HG03457 (cell line): ENCODE measurements around the gene NOS2.
"Not testable (repeated sequence)": the region's sequence is repeated elsewhere in the genome, so short reads cannot be mapped to it uniquely, and the experiment has no call there.

Experiments used
- ATAC-seq: cut with Tn5 transposase; IDR thresholded peaks from one replicate; pipeline ENCODE4 v1.9.1; 2021; ENCODE audit warnings: moderate number of reproducible peaks; ENCODE audit not compliant: unreplicated experiment

Gene NOS2

DNA sequence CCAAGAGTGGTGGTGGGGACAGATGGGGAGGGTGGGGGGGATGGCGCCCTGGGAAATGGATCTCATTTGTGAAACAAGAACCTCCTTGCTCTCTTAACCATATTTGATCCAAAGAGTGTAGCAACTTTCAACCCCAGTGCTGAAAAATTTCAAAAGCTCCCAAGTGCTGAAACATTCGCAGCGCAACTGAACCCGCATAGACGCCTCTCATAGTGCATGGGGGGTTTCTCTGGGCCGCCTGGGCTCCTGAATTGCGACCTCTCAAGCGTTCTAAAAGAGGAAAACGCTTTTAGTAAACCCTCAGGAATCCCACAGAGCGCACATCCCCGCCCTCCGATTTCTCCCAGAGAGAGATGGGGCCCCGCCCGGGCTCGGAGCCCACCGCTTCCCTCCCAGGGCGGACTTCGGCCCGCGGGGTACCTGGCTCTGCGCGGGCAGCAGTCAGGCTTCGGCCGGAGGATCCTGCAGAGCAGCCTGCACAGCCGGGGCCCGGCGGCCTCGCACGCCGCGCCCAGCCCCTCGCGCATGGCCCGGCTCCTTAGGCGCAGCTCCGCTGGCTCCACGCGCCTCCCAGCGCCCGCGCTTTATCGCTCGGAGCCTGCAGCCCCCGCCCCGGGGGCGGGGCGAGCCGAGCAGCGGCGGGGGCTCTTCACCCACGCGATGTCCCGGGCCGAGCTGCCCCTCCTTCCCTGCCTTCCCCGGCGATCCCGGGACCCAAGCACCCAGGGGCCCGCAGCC is 7.0 kb downstream of the NOS2 start:
- no peak for ATAC-seq

GRCh38 chr17:27792095-27792494 is 8.2 kb downstream of the NOS2 start:
- no peak for ATAC-seq

DNA sequence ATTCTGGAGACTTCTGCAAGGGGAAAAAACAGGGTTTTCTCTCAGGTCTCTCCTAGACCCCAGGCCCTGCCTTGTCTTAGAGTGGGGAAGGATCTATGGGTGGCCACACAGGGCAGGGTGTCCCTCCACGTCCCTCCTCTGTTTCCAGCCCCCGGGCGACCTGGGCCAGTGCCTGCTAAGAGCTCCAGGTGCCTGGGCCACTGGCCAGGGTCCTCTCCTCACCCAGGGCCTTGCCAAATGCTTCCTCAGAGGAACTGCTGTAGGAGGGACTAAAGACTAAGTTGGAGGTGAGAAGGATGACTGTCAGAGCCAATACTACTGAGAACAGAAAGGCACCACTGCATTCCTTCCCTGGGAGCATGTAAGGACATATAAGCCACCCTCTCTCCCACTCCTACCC is 11.4 kb downstream of the NOS2 start:
- no peak for ATAC-seq

- no peak for ATAC-seq
Measured at GRCh38 chr17:27783440-27784350, 16.6 kb downstream of the NOS2 start.

- no peak for ATAC-seq
Measured at GRCh38 chr17:27782791-27783206, 17.5 kb downstream of the NOS2 start.

DNA sequence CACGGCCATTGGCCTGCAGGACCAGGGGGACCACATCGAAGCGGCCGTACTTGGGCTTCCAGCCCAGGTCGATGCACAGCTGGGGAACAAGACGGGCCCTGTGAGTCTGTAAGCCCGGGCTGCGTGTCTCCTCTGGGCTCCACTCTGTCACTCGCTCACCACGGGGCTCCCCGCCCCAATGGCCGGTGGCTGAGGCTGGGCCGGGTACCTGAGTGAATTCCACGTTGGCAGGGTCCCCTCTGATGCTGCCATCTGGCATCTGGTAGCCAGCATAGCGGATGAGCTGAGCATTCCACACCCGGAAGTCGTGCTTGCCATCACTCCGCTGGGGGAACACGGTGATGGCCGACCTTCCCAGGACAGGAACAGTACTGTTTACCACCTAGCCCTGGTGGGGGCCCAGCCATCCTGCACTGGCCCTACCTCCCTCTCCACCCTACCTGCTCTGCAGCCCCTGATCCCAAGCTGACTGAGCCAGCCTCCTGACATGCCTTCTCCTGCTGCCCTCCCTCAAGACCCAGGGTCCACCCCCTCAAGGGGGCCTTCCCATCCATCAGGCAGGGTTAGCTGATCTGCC is 19.4 kb downstream of the NOS2 start:
- no peak for ATAC-seq

DNA sequence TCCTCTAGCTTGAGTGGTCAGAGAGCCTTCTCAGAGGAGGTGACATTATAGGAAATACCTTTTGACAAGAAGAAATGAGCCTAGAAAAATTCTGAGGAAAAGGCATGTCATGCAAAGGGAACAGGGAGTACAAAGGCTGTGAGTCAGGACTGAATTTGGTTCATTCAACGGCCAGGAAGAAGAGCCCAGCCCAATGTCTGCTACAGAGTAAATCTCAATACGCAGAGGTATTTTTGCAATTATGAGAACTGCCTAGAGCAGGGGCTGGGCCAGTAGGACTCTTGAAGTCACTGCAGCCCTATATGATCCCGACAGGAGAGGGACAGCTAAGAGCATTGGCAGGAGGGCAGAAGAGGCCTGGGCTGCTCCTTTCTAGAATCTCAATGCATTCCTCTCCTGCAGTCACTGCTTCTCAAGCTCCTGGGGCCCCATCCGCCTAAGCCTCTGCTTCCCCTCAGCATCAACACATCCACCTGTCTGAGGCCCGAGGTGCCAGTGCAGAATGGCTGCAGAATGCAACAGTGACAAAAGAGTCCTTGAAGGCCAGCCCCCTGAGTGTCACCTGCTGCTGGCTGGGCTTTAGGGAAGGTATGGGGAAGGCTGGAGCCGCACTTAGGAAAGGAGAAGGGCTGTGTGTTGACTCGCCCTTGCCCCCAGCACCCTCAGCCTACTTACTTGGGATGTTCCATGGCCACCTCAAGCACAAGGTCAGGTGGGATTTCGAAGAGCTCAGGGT is 20.1 kb downstream of the NOS2 start:
- ATAC-seq: no peak

GRCh38 chr17:27778183-27778582 is 22.1 kb downstream of the NOS2 start:
- no peak for ATAC-seq

DNA sequence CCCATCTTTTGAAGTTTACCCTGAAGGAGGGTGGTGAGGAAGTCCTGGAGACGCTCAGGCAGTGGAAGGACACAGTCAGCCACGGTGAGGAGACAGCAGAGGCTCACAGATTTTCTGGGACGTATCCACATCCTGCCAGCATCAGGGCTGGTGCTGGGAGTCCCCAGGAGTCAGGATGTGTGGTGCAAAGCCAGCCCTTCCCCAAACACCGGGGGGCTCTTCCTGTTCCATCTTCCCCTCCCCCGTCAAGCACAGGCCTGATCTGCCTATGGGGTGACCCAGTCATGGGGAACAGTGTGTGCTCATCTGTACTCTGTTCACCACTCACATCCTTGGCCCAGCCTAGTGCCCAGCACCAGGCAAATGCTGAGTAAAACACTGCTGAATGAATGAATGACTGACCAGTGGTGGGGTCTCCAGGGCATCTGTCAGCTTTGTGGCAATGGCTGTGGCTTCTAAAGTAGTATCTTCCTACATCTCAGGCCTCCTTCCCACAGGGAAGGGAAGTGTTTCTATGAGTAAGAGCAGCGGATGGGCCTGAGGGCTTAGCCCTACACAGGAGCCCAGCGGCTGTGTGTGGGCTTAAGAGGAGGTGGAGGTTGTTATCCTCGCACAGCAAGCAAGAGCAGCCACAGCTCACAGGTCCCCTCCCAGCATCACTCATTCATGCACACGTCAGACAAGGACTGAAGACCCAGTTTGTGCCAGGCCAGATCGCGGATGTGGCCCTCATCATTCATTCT is 23.3 kb downstream of the NOS2 start:
- ATAC-seq: no peak

DNA sequence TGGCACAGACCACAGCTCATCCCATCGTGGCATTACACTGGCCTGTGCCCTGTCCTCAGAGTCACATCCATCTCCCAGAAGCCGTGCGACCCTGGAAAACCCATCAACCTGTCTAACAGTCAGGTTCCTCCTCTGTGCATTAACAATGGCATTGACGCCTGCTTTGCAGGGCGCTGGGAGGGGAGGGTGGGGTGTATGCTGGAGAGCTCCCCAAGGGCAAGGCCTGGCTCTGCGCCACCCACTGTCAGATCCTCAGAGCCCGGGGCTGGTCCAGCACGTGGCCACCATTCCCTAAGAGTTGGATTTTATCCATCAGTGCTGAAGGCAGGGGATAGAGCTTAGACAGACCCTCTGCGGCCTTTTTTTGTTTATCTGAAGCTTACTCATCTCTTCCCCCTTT is 28.7 kb downstream of the NOS2 start:
- ATAC-seq: no peak

GRCh38 chr17:27770877-27771276 is 29.5 kb downstream of the NOS2 start:
- no peak for ATAC-seq

DNA sequence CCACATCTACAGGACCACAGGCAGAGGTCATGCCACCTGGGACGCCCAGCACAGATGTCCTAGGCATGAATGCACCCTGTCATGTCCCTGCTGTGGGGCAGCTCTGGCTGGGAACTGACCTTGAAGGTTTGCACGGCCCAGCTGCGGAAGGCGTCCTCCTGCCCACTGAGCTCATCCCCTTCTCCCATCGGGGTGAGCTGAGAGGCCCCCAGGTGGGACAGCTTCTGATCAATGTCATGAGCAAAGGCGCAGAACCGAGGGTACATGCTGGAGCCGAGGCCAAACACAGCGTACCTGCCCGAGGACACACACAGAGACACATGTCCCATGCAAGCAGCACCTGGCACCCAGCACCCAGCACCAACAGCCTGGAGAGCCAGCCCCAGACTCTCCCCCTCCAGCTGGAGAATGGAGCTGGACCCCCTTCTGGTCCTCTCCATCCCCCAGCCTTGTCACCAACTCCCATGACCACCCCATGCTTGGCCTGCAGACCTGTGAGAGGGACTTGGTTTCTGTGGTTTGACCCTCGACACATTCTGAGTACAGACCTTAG is 31.4 kb downstream of the NOS2 start:
- no peak for ATAC-seq

- no peak for ATAC-seq
Measured at GRCh38 chr17:27766438-27766837, 33.9 kb downstream of the NOS2 start.

DNA sequence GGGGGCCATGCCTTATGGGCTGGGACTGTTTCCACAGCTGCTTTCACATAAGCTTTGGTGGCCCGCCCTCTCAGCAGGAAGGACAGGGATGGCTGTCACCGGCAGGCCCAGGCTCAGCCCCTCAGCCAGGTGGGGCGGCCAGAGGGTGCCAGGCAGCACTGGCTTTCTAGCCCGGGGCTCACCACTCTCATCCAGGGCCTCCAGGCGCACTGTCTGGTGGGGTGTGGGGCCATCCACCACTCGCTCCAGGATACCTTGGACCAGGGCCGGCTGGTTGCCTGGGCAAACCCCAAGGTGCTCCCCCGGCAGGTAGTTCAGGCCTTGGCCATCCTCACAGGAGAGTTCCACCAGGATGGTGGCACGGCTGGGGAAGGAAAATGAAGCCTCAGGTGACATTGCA is 35.0 kb downstream of the NOS2 start:
- ATAC-seq: no peak

- no peak for ATAC-seq
Measured at GRCh38 chr17:27764589-27764988, 35.7 kb downstream of the NOS2 start.

GRCh38 chr17:27762527-27763305 is 37.6 kb downstream of the NOS2 start:
- ATAC-seq: no peak

GRCh38 chr17:27760931-27761330 is 39.4 kb downstream of the NOS2 start:
- ATAC-seq: not testable (repeated sequence)

- no peak for ATAC-seq
Measured at GRCh38 chr17:27760069-27760885, 40.1 kb downstream of the NOS2 start.

DNA sequence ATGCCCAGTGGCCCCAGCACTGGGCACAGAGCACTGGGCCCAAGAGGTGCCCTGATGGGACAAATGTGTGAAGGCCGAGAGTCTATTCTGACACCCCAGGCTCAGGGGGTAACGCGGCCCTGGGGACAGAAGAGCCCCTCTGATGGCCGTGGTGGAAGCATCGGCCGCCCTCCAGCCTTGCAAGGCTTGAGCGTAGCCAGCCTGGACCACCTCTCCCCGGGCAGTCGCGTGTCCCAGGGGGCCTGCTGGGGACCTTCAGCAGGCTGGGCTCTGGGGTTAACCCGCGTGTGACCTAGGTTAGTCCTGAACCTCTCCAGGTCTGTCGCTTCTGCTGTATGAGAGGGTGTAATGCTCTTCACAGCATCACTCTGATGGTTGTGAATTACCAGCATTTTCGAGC is 40.8 kb downstream of the NOS2 start:
- ATAC-seq: no peak
